Measurements from ENCODE around the gene ZDHHC11. TPM values are rescaled to one million over a fixed set of nuclear protein-coding genes. Genes with fewer than 3 reads are reported as not detected.
"Not testable (repeated sequence)": the region's sequence is repeated elsewhere in the genome, so short reads cannot be mapped to it uniquely, and the experiment has no call there.

Gene ZDHHC11
- total and polyA plus RNA-seq, 2 of the 4 experiments (the other 2 are of a cell fraction) = 0.36 to 1.6 TPM

- Histone ChIP-seq H2BK15ac (ENCODE audit: low read depth, low read length) (no peak overlapping the region), H4K8ac (ENCODE audit: low read depth in 2 of 2, low read length in 2 of 2) (no peak overlapping the region), H3K4ac (ENCODE audit: low read depth, low read length) (no peak overlapping the region), H3K4me1 (ENCODE audit: control insufficient read depth, insufficient read depth, low read length) (no peaks in the 10 kb centered on the region), H3K9me1 (ENCODE audit: insufficient read depth, low read length) (no peaks in the 10 kb centered on the region), H3K23ac (ENCODE audit: low read depth, low read length) (no peak overlapping the region), H3K9me3 (ENCODE audit: control insufficient read depth, insufficient read depth, low read length) (no peaks in the 10 kb centered on the region), H3K27me3 (ENCODE audit: control insufficient read depth, insufficient read depth, low read length) (peaks cover 5% of the 10 kb centered on the region; the same call in 1 of the 2 replicates), H2BK5ac (ENCODE audit: low read depth, low read length, poor library complexity, severe bottlenecking) (no peak overlapping the region), H3K4me2 (ENCODE audit: low read depth, low read length) (no peak overlapping the region), H4K91ac (ENCODE audit: insufficient read depth, low read depth, low read length) (no peak overlapping the region), H2BK120ac (ENCODE audit: low read depth, low read length) (no peak overlapping the region), H2AFZ (replicated peaks; ENCODE audit: low read length, poor library complexity) (no peak overlapping the region), H3K56ac (ENCODE audit: extremely low read depth, insufficient read depth, low read length) (no peak overlapping the region), H3K36me3 (ENCODE audit: control insufficient read depth, insufficient read depth, low read length) (no peaks in the 10 kb centered on the region), H4K20me1 (ENCODE audit: insufficient read depth, low read length) (no peaks in the 10 kb centered on the region), H2BK20ac (ENCODE audit: low read depth, low read length) (no peak overlapping the region), H3K27ac (ENCODE audit: insufficient read depth, low read length) (no peak overlapping the region), H4K5ac (ENCODE audit: low read depth, low read length) (no peak overlapping the region), H3K9ac (ENCODE audit: low read depth, low read length) (no peak overlapping the region), H2AK5ac (ENCODE audit: low read depth, low read length) (no peak overlapping the region), H2AK9ac (replicated peaks; ENCODE audit: low read depth, low read length, poor library complexity) (no peak overlapping the region), H3K79me1 (ENCODE audit: low read depth in 1 of 2, low read length in 2 of 2) (no peaks in the 10 kb centered on the region), H3K4me3 (ENCODE audit: insufficient read depth, low read depth, low read length) (no peak overlapping the region), H3K18ac (ENCODE audit: low read depth, low read length) (no peak overlapping the region), H3K14ac (replicated peaks; ENCODE audit: low read depth, low read length) (no peak overlapping the region)
- no CpG with 5 or more reads among the region's 13 CpGs for WGBS, 2 experiments (ENCODE audit: extremely low coverage in 2 of 2, insufficient read length in 1 of 2)
- CTCF ChIA-PET = no interaction called here
- no TSS peak for BruUV-seq (replicated peaks)
- intact Hi-C loops (cut with micrococcal nuclease) (no loop called here), in situ Hi-C loops (cut with MboI; ENCODE audit: low sequenced_read_pairs) (no loop called here), dilution Hi-C loops (cut with HindIII; ENCODE audit: low sequenced_read_pairs, unreplicated experiment) (no loop called here)
- POLR2A ChIA-PET (ENCODE audit: unreplicated experiment) = no interaction called here
- ATAC-seq (ENCODE audit: low read depth) = no peak
- no peak for DNase-seq
- TF ChIP-seq BHLHE40 (IDR thresholded peaks at IDR 0.05; ENCODE audit: low read depth, low read length) (no peak), POLR2A (IDR thresholded peaks at IDR 0.05; ENCODE audit: low read depth, low read length) (no peak), ELK1 (IDR thresholded peaks at IDR 0.05; ENCODE audit: borderline replicate concordance, low read depth, low read length) (no peak)
Measured at GRCh38 chr5:751496-751895, 99.3 kb downstream of the ZDHHC11 start.

DNA sequence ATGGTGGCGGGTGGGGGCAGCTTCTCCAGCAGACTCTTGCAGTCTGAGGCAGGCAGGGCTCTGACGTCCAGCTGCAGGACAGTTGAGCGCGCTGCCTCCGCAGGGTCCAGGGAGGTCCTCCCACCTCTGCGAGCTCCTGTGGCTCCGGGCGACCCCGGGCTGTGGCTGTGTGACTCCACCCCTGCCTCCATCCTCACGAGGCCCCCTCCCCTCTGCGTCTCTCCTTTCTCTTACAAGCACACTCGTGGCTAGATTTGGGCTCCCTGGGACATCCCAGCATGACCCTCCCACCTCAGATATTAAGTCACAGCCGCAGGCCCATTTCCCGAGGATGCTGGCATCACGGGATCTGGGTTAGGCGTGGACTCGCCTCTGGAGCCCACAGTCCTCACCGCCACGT lies 100.6 kb downstream of the ZDHHC11 start:
- 71% methylated on average over 7 of the region's 19 CpGs; no CpG with 5 or more reads in 1 of the 2 experiments for WGBS, 2 experiments (ENCODE audit: extremely low coverage in 2 of 2, insufficient read length in 1 of 2)
- H2AFZ ChIP-seq (replicated peaks; ENCODE audit: low read length, poor library complexity); H3K27ac ChIP-seq (ENCODE audit: insufficient read depth, low read length); H3K4ac ChIP-seq (ENCODE audit: low read depth, low read length); BruUV-seq (replicated peaks); in situ Hi-C loops (cut with MboI; ENCODE audit: low sequenced_read_pairs); H3K18ac ChIP-seq (ENCODE audit: low read depth, low read length); H3K9me3 ChIP-seq (ENCODE audit: control insufficient read depth, insufficient read depth, low read length); POLR2A ChIA-PET (ENCODE audit: unreplicated experiment); intact Hi-C loops (cut with micrococcal nuclease); H4K20me1 ChIP-seq (ENCODE audit: insufficient read depth, low read length); DNase-seq; H3K23ac ChIP-seq (ENCODE audit: low read depth, low read length); H2BK120ac ChIP-seq (ENCODE audit: low read depth, low read length); H3K4me1 ChIP-seq (ENCODE audit: control insufficient read depth, insufficient read depth, low read length); H4K8ac ChIP-seq (ENCODE audit: low read depth in 2 of 2, low read length in 2 of 2); H3K79me1 ChIP-seq (ENCODE audit: low read depth in 1 of 2, low read length in 2 of 2); ATAC-seq (ENCODE audit: low read depth); H2AK9ac ChIP-seq (replicated peaks; ENCODE audit: low read depth, low read length, poor library complexity); CTCF ChIA-PET; H3K4me2 ChIP-seq (ENCODE audit: low read depth, low read length); H3K4me3 ChIP-seq (ENCODE audit: insufficient read depth, low read depth, low read length); H4K5ac ChIP-seq (ENCODE audit: low read depth, low read length); H2BK15ac ChIP-seq (ENCODE audit: low read depth, low read length); dilution Hi-C loops (cut with HindIII; ENCODE audit: low sequenced_read_pairs, unreplicated experiment); H3K14ac ChIP-seq (replicated peaks; ENCODE audit: low read depth, low read length); H2AK5ac ChIP-seq (ENCODE audit: low read depth, low read length); H3K27me3 ChIP-seq (ENCODE audit: control insufficient read depth, insufficient read depth, low read length); H3K36me3 ChIP-seq (ENCODE audit: control insufficient read depth, insufficient read depth, low read length); H3K9ac ChIP-seq (ENCODE audit: low read depth, low read length); H3K56ac ChIP-seq (ENCODE audit: extremely low read depth, insufficient read depth, low read length); H3K9me1 ChIP-seq (ENCODE audit: insufficient read depth, low read length); H4K91ac ChIP-seq (ENCODE audit: insufficient read depth, low read depth, low read length); H2BK5ac ChIP-seq (ENCODE audit: low read depth, low read length, poor library complexity, severe bottlenecking); H2BK20ac ChIP-seq (ENCODE audit: low read depth, low read length): not testable (repeated sequence)
